ENCODE measurements around the gene SERAC1.

The SERAC1 gene

DNA sequence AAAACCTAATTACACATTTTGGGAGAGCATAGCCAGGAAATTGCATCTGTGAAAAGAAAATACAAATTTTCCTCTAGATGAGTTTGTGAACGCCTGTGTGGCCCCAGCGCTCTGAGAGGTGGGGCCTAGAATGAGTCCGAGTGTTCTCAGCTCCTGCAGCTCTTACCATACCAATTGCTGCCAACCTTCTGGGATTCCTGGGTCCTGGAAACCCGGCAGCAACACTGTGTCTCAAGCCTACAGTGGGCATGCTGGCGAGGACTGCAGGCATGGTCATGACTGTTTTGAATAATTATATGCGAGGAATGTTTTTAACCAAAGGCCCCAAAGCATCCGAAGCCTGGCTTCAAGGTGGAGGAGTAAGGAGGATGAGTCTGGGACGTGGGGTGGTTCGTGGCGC is 90.4 kb downstream of the SERAC1 start:
- H3K9ac ChIP-seq, result no peak overlapping the region
- no peaks in the 10 kb centered on the region for H3K4me1 ChIP-seq (ENCODE audit: low read depth, poor library complexity, severe bottlenecking)
- H3K27ac ChIP-seq, result no peak overlapping the region
- H3K36me3 ChIP-seq (ENCODE audit: insufficient read depth), result no peaks in the 10 kb centered on the region
- TF ChIP-seq, protein P1, sequence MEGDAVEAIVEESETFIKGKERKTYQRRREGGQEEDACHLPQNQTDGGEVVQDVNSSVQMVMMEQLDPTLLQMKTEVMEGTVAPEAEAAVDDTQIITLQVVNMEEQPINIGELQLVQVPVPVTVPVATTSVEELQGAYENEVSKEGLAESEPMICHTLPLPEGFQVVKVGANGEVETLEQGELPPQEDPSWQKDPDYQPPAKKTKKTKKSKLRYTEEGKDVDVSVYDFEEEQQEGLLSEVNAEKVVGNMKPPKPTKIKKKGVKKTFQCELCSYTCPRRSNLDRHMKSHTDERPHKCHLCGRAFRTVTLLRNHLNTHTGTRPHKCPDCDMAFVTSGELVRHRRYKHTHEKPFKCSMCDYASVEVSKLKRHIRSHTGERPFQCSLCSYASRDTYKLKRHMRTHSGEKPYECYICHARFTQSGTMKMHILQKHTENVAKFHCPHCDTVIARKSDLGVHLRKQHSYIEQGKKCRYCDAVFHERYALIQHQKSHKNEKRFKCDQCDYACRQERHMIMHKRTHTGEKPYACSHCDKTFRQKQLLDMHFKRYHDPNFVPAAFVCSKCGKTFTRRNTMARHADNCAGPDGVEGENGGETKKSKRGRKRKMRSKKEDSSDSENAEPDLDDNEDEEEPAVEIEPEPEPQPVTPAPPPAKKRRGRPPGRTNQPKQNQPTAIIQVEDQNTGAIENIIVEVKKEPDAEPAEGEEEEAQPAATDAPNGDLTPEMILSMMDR (conservative IDR thresholded peaks at IDR 0.05; ENCODE audit: low read depth, low read length), result no peak
- no peaks in the 10 kb centered on the region for H3K79me2 ChIP-seq (ENCODE audit: insufficient read depth, low read depth)
- H3K4me2 ChIP-seq, result no peak overlapping the region
- H3K27me3 ChIP-seq (ENCODE audit: insufficient read depth, low read depth), result no peaks in the 10 kb centered on the region
- H3K4me3 ChIP-seq (IDR thresholded peaks at IDR 0.05; ENCODE audit: insufficient read depth, low read depth, low read length), result no peak overlapping the region
- H4K20me1 ChIP-seq (ENCODE audit: insufficient read depth), result no peaks in the 10 kb centered on the region
- H2AFZ ChIP-seq (ENCODE audit: low read depth), result no peak overlapping the region

GRCh38 chr6:158076548-158076947 is 91.5 kb downstream of the SERAC1 start:
- no peak overlapping the region for H2AFZ ChIP-seq (ENCODE audit: low read depth)
- H3K27ac ChIP-seq, result no peak overlapping the region
- H3K4me1 ChIP-seq (ENCODE audit: low read depth, poor library complexity, severe bottlenecking), result peaks cover 4% of the 10 kb centered on the region
- no peak overlapping the region for H3K4me3 ChIP-seq (IDR thresholded peaks at IDR 0.05; ENCODE audit: insufficient read depth, low read depth, low read length)
- H3K4me2 ChIP-seq, result no peak overlapping the region
- H3K27me3 ChIP-seq (ENCODE audit: insufficient read depth, low read depth), result no peaks in the 10 kb centered on the region
- H3K79me2 ChIP-seq (ENCODE audit: insufficient read depth, low read depth), result no peaks in the 10 kb centered on the region
- H3K36me3 ChIP-seq (ENCODE audit: insufficient read depth), result no peaks in the 10 kb centered on the region
- H3K9ac ChIP-seq, result no peak overlapping the region
- no peaks in the 10 kb centered on the region for H4K20me1 ChIP-seq (ENCODE audit: insufficient read depth)
- TF ChIP-seq, protein P1 (conservative IDR thresholded peaks at IDR 0.05; ENCODE audit: low read depth, low read length), result no peak

DNA sequence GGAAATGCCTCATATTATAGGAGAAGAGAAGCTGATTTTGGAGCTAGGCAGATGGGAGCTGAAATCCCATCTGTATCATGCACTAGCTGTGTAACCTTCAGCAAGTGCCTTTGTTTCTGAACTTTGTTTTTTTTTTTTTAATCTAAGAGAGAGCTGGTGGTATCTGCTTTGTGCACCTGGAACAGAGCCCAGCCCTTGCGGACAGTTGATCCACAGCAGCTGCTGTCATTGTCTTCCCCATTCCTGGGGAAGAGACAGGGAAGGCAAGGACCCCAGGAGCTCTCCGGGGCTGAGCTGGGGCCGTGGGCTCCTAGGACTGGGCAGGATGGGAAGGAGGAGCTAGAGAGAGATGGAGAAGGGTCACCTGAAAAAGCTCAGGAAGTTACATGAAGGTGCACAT is 94.3 kb downstream of the SERAC1 start:
- H3K27me3 ChIP-seq (ENCODE audit: insufficient read depth, low read depth), result no peaks in the 10 kb centered on the region
- H2AFZ ChIP-seq (ENCODE audit: low read depth), result no peak overlapping the region
- H3K27ac ChIP-seq, result no peak overlapping the region
- no peak overlapping the region for H3K4me2 ChIP-seq
- H3K4me3 ChIP-seq (IDR thresholded peaks at IDR 0.05; ENCODE audit: insufficient read depth, low read depth, low read length), result no peak overlapping the region
- peaks cover 4% of the 10 kb centered on the region for H3K4me1 ChIP-seq (ENCODE audit: low read depth, poor library complexity, severe bottlenecking)
- H4K20me1 ChIP-seq (ENCODE audit: insufficient read depth), result no peaks in the 10 kb centered on the region
- no peaks in the 10 kb centered on the region for H3K36me3 ChIP-seq (ENCODE audit: insufficient read depth)
- H3K79me2 ChIP-seq (ENCODE audit: insufficient read depth, low read depth), result no peaks in the 10 kb centered on the region
- TF ChIP-seq, protein P1 (conservative IDR thresholded peaks at IDR 0.05; ENCODE audit: low read depth, low read length), result no peak
- no peak overlapping the region for H3K9ac ChIP-seq

DNA sequence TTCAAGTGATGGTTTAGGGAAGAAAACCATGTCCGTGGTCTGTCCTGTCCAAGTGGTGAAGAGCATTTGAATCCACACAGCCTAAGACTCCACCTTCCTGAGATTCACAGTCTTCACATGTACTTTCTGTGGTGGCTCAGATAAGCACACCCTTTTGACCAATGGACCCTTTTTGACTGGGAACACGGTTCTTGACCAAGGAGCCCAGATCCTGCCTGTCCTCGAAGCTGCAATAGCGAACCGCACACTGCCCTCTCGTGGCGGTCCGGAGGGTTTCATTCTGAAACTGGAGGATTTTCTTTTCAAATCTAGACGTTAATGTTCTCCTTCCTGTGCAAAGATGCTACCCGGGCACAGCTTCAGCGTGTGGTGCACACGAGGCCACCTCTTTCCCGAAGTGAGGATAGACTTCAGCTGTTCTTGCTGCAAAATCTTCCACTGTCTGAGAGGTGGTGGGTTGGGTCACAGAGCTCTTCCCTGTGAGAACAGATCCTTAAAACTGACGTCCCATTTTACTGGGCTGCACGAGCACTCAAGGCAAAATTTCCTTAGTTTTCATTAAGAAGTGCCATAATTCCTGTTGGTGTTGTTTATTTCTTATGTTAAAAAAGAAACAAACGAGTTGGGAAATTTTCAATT is 95.9 kb downstream of the SERAC1 start:
- Histone ChIP-seq H3K4me3 (IDR thresholded peaks at IDR 0.05; ENCODE audit: insufficient read depth, low read depth, low read length) (no peak overlapping the region), H3K36me3 (ENCODE audit: insufficient read depth) (no peaks in the 10 kb centered on the region), H3K4me1 (ENCODE audit: low read depth, poor library complexity, severe bottlenecking) (peaks cover 4% of the 10 kb centered on the region), H4K20me1 (ENCODE audit: insufficient read depth) (no peaks in the 10 kb centered on the region), H3K79me2 (ENCODE audit: insufficient read depth, low read depth) (no peaks in the 10 kb centered on the region), H3K4me2 (no peak overlapping the region), H3K9ac (no peak overlapping the region), H3K27ac (no peak overlapping the region), H2AFZ (ENCODE audit: low read depth) (peak overlapping the region; percentile 32; the same call in 1 of the 2 replicates), H3K27me3 (ENCODE audit: insufficient read depth, low read depth) (no peaks in the 10 kb centered on the region)
- TF ChIP-seq, protein P1 (conservative IDR thresholded peaks at IDR 0.05; ENCODE audit: low read depth, low read length), result peak; percentile 91

Data from KMS-11 (cell line).